Gastroesophageal sphincter (tissue), 3 donors: ENCODE results near the gene CHST11.

ENCODE experiments used
- CTCF ChIP-seq, 4 experiments: fragments of 200-600 bp in 2 of 4; fragments of 450-650 bp in 2 of 4; sonication (generic) in 1 of 4; IDR thresholded peaks; one replicate each; pipeline ENCODE4 v1.5.1; 2017 to 2019; ENCODE audit warnings: antibody characterized with exemption in 4 of 4, mild to moderate bottlenecking in 2 of 4, moderate library complexity in 2 of 4
- EP300 ChIP-seq: sonication (generic); formaldehyde crosslinking; IDR thresholded peaks from one replicate; pipeline ENCODE4 v1.6.1; 2017; ENCODE audit warnings: antibody characterized with exemption, mild to moderate bottlenecking
- POLR2A ChIP-seq, 2 donors: fragments of 450-650 bp; IDR thresholded peaks; one replicate each; pipeline ENCODE4 v1.6.1; 2017; ENCODE audit warnings: antibody characterized with exemption in 2 of 2, mild to moderate bottlenecking in 2 of 2, moderate library complexity in 1 of 2
- POLR2AphosphoS5 ChIP-seq: sonication (generic); formaldehyde crosslinking; IDR thresholded peaks from one replicate; pipeline ENCODE4 v1.6.1; 2017; ENCODE audit warnings: antibody characterized with exemption

GRCh38 chr12:104790296-104791125, 333.8 kb downstream of the CHST11 start:
- TF ChIP-seq CTCF (IDR thresholded peaks at IDR 0.05), result peak; percentile 36 to 65 (median 38)
- TF ChIP-seq POLR2A (IDR thresholded peaks at IDR 0.05), result no peak
- no peak for TF ChIP-seq EP300
- no peak for TF ChIP-seq POLR2AphosphoS5
